ENCODE results near the gene CMBL. TPM values are rescaled to one million over a fixed set of nuclear protein-coding genes. Genes with fewer than 3 reads are reported as not detected.

CMBL gene
- total RNA-seq, 2 donors from 2014 or later: 10.4 to 20.5 TPM

DNA sequence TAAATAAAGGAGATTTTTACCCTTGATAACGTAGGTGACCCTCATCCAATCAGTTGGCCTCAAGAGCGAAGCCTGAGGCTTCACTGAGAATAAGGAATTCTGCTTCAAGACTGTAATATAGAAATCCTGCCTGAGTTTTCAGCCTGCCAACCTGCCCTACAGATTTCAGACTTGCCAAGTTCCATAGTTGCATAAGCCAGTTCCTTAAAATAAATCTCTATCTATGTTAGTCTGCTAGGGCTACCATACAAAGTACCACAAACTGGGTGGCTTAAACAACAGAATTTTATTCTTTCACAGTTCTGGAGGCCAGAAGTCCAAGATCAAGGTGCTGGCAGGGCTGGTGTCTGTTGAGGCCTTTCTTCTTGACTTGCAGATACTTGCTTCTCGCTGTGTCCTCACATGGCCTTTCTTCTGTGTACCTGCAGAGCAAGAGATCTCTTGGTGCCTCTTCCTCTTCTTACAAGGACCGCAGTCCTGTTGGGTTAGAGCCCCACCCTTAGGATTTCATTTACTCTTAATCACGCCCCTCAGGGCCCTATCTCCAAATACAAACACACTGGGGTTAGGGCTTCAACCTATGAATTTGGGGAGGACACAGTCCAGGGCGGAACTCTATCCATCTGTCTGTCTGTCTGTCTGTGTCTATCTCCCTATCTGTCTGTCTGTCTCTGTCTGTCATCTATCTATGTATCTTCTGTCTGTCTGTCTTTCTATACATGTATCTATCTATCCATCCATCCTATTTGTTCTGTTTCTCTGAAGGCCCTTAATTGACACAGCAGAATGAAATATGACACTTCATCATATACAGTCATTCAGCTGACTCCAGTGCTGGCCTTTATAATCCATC is 17.0 kb upstream of the CMBL start:
- H3K27ac ChIP-seq (ENCODE audit: low read depth, low read length): no peak overlapping the region
- Mint-ChIP-seq H3K36me3 (ENCODE audit: low read depth) (no peaks in the 10 kb centered on the region), H3K9me3 (no peaks in the 10 kb centered on the region), H3K27ac (no peak overlapping the region), H3K4me1 (peaks cover 17% of the 10 kb centered on the region), H3K4me3 (no peak overlapping the region), H3K27me3 (ENCODE audit: insufficient read depth) (peaks cover 9% of the 10 kb centered on the region)
- no peaks in the 10 kb centered on the region for H3K9me3 ChIP-seq (ENCODE audit: control insufficient read depth, low read length)
- no peaks in the 10 kb centered on the region for H3K36me3 ChIP-seq (ENCODE audit: control insufficient read depth, insufficient read depth, low read length)
- H3K4me3 ChIP-seq (ENCODE audit: low read length): no peak overlapping the region
- no peaks in the 10 kb centered on the region for H3K4me1 ChIP-seq (ENCODE audit: control insufficient read depth, insufficient read depth, low read length)
- peak; percentile 29 for DNase-seq
- peaks cover 4% of the 10 kb centered on the region for H3K27me3 ChIP-seq (ENCODE audit: control insufficient read depth, insufficient read depth, low read length, poor library complexity, severe bottlenecking)
- WGBS, 2 experiments (ENCODE audit: insufficient coverage in 1 of 2, insufficient read length in 1 of 2): 94 to 97% methylated on average over 6 of the region's 6 CpGs
- TF ChIP-seq CTCF (conservative IDR thresholded peaks at IDR 0.05): no peak
- H3K9ac ChIP-seq (ENCODE audit: extremely low read depth, low read length, poor library complexity, severe bottlenecking): no peak overlapping the region

DNA sequence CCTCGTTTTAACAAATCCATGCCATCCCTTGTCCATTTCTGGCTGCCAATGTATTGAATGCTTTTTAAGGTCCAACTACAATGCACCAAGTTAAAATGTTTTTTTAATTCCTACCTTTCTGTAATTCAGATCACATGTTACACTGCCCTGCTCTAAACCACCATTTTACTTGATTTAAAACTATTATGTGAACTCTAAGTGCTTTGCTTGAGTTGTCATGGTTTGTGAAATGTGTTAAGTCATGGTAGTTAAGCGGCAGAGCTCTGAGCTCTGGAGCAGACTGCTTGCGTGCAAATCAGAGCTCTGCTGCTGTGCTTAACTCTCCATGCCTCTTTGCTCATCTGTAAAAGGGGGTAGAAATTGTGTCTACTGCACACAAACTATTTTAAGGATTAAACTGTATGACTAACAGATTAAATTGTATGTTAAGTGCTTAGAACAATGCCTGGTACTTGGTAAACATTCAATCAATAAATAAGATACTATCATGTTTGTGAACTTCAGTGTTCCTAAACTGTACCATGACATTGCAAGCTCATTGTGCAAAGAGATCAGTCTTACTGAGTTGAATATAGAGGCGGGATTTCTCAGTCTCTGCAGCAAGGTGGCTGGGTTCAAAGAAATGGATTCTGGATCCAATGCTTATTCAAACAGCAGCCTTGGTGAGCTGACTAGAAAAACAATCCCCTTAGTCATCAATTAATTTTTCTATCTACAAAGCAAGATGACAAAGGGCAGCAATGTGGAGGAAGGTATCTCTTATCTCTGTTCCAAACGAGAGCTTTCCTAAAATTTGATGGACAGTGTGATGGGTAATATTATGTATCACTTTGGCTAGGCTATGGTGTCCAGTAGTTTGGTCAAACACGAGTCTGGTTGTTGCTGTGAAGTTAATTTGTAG is 16.1 kb upstream of the CMBL start:
- H3K27ac ChIP-seq (ENCODE audit: low read depth, low read length): no peak overlapping the region
- no peak for TF ChIP-seq CTCF (conservative IDR thresholded peaks at IDR 0.05)
- no peak overlapping the region for H3K9ac ChIP-seq (ENCODE audit: extremely low read depth, low read length, poor library complexity, severe bottlenecking)
- H3K36me3 ChIP-seq (ENCODE audit: control insufficient read depth, insufficient read depth, low read length): no peaks in the 10 kb centered on the region
- H3K9me3 ChIP-seq (ENCODE audit: control insufficient read depth, low read length): no peaks in the 10 kb centered on the region
- peaks cover 1% of the 10 kb centered on the region for H3K27me3 Mint-ChIP-seq (ENCODE audit: insufficient read depth)
- no peak overlapping the region for H3K27ac Mint-ChIP-seq
- H3K4me3 ChIP-seq (ENCODE audit: low read length): no peak overlapping the region
- 85 to 90% methylated on average over 6 of the region's 6 CpGs for WGBS, 2 experiments (ENCODE audit: insufficient coverage in 1 of 2, insufficient read length in 1 of 2)
- no peak overlapping the region for H3K4me3 Mint-ChIP-seq
- DNase-seq: peak; percentile 26
- H3K27me3 ChIP-seq (ENCODE audit: control insufficient read depth, insufficient read depth, low read length, poor library complexity, severe bottlenecking): no peaks in the 10 kb centered on the region
- H3K9me3 Mint-ChIP-seq: no peaks in the 10 kb centered on the region
- no peaks in the 10 kb centered on the region for H3K36me3 Mint-ChIP-seq (ENCODE audit: low read depth)
- peaks cover 17% of the 10 kb centered on the region for H3K4me1 Mint-ChIP-seq
- no peaks in the 10 kb centered on the region for H3K4me1 ChIP-seq (ENCODE audit: control insufficient read depth, insufficient read depth, low read length)

GRCh38 chr5:10321882-10322281 is 14.2 kb upstream of the CMBL start:
- no peak overlapping the region for H3K27ac ChIP-seq (ENCODE audit: low read depth, low read length)
- no peak overlapping the region for H3K9ac ChIP-seq (ENCODE audit: extremely low read depth, low read length, poor library complexity, severe bottlenecking)
- Mint-ChIP-seq H3K36me3 (ENCODE audit: low read depth) (no peaks in the 10 kb centered on the region), H3K4me1 (peaks cover 17% of the 10 kb centered on the region), H3K4me3 (no peak overlapping the region), H3K9me3 (no peaks in the 10 kb centered on the region), H3K27ac (no peak overlapping the region), H3K27me3 (ENCODE audit: insufficient read depth) (no peaks in the 10 kb centered on the region)
- no peak for TF ChIP-seq CTCF (conservative IDR thresholded peaks at IDR 0.05)
- WGBS, 2 experiments (ENCODE audit: insufficient coverage in 1 of 2, insufficient read length in 1 of 2): 73 to 79% methylated on average over 8 to 9 of the region's 9 CpGs
- H3K27me3 ChIP-seq (ENCODE audit: control insufficient read depth, insufficient read depth, low read length, poor library complexity, severe bottlenecking): no peaks in the 10 kb centered on the region
- no peaks in the 10 kb centered on the region for H3K4me1 ChIP-seq (ENCODE audit: control insufficient read depth, insufficient read depth, low read length)
- H3K36me3 ChIP-seq (ENCODE audit: control insufficient read depth, insufficient read depth, low read length): no peaks in the 10 kb centered on the region
- DNase-seq: no peak
- no peak overlapping the region for H3K4me3 ChIP-seq (ENCODE audit: low read length)
- H3K9me3 ChIP-seq (ENCODE audit: control insufficient read depth, low read length): no peaks in the 10 kb centered on the region
